K562 (cell line): ENCODE data around the gene SPON2. TPM values are rescaled to one million over a fixed set of nuclear protein-coding genes. Genes with fewer than 3 reads are reported as not detected.

Experiments
- ATAC-seq: fragments of 200-7000 bp; cut with Tn5 transposase; 3 replicates; pipeline ENCODE4 v1.9.1; 2020; ENCODE audit warnings: moderate library complexity
- BruUV-seq: library from RNA; stranded (reverse); fragments of 400-500 nt; replicated peaks from 2 replicates; lab custom pipeline; 2021; lab: Mats Ljungman, UMichigan
- CTCF ChIA-PET: fragments of 300-600 bp; formaldehyde crosslinking; extraction: SDS; loops from one replicate; lab custom pipeline; 2021; ENCODE audit warnings: low intra/inter-chr PET ratio; lab: Yijun Ruan, JAX
- POLR2A ChIA-PET: fragments of 300-600, 350-650 bp; sonication (Branson Sonifier 250); formaldehyde crosslinking; extraction: SDS; loops from one replicate; lab custom pipeline; 2021; ENCODE audit warnings: antibody characterized with exemption, inconsistent platforms; lab: Yijun Ruan, JAX
- DNase-seq, 4 experiments: peaks; one replicate each; pipeline versions ENCODE4 v3.0.0 to v3.0.0-alpha.2; 2011 to 2018; ENCODE audit warnings: low spot score in 3 of 4, mixed read lengths in 3 of 4; ENCODE audit errors: extremely low read depth in 1 of 4
- FAIRE-seq: peaks from 2 replicates; lab custom pipeline; 2011; peaks lifted over from hg19 to GRCh38; lab: Jason Lieb, UNC
- H2AFZ ChIP-seq: 2 replicates; pipeline ENCODE4 v1.6.0; 2011; ENCODE audit warnings: low read depth, low read length, control low read depth, inconsistent platforms
- H3K27ac ChIP-seq: fragments of 200-600 bp; 3 replicates; pipeline ENCODE4 v1.8.0; 2011; ENCODE audit warnings: low read depth, mild to moderate bottlenecking, control low read depth, inconsistent platforms, low read length, moderate library complexity, mixed read lengths; ENCODE audit errors: extremely low read depth
- H3K27me3 ChIP-seq, 2 experiments: fragments of 300-600 bp in 1 of 2; 2 replicates in 1 of 2; 3 replicates in 1 of 2; pipeline versions ENCODE4 v1.6.0 to v1.8.0; 2011; ENCODE audit warnings: inconsistent platforms in 2 of 2, low read length in 2 of 2, mild to moderate bottlenecking in 1 of 2, mixed read lengths in 1 of 2, moderate library complexity in 1 of 2; ENCODE audit not compliant: control insufficient read depth in 2 of 2, insufficient read depth in 2 of 2
- H3K36me3 ChIP-seq: fragments of 300-600 bp; 3 replicates; pipeline ENCODE4 v1.8.0; 2011; ENCODE audit warnings: mild to moderate bottlenecking, low read length, inconsistent platforms; ENCODE audit not compliant: control insufficient read depth, insufficient read depth
- H3K4me1 ChIP-seq, 2 experiments: fragments of 200-600 bp in 1 of 2; replicated peaks in 1 of 2; 2 replicates in 1 of 2; 3 replicates in 1 of 2; pipeline versions ENCODE4 v1.5.1 to v1.8.0; 2011; ENCODE audit warnings: inconsistent platforms in 2 of 2, low read length in 2 of 2, mild to moderate bottlenecking in 1 of 2, mixed read lengths in 1 of 2, moderate library complexity in 1 of 2; ENCODE audit not compliant: control insufficient read depth in 2 of 2, insufficient read depth in 2 of 2
- H3K4me2 ChIP-seq: 2 replicates; pipeline ENCODE4 v1.6.1; 2011; ENCODE audit warnings: low read length, control low read depth, inconsistent platforms, mixed read lengths; ENCODE audit not compliant: insufficient read depth
- H3K4me3 ChIP-seq: fragments of 200-600 bp; sonication (generic), shearing (Covaris generic); 2 replicates; pipeline ENCODE4 v1.5.1; 2016; ENCODE audit warnings: control low read depth, inconsistent platforms
- H3K79me2 ChIP-seq: fragments of 200-600 bp; 3 replicates; pipeline ENCODE4 v1.8.0; 2011; ENCODE audit warnings: low read length, inconsistent platforms; ENCODE audit not compliant: control insufficient read depth, insufficient read depth
- H3K9ac ChIP-seq, 2 experiments: 2 replicates each; pipeline versions ENCODE4 v1.6.0 to v1.6.1; 2011; ENCODE audit warnings: low read depth in 2 of 2, low read length in 2 of 2, control low read depth in 1 of 2, inconsistent platforms in 1 of 2, mild to moderate bottlenecking in 1 of 2, mixed read lengths in 1 of 2; ENCODE audit not compliant: insufficient read depth in 1 of 2
- H3K9me1 ChIP-seq: one replicate; pipeline ENCODE4 v1.6.0; 2011; ENCODE audit warnings: inconsistent platforms, mild to moderate bottlenecking, low read length, moderate library complexity; ENCODE audit not compliant: control insufficient read depth, insufficient read depth
- H3K9me3 ChIP-seq: replicated peaks from 2 replicates; pipeline ENCODE4 v1.5.1; 2011; ENCODE audit warnings: low read depth, low read length, inconsistent platforms; ENCODE audit not compliant: control insufficient read depth, insufficient read depth
- H4K20me1 ChIP-seq: replicated peaks from 2 replicates; pipeline ENCODE4 v1.6.1; 2011; ENCODE audit warnings: low read length, inconsistent platforms, mixed read lengths; ENCODE audit not compliant: control insufficient read depth, insufficient read depth
- ADNP ChIP-seq: fragments of 200-800 bp; sonication (Bioruptor generic); IDR thresholded peaks from 2 replicates; pipeline ENCODE4 v1.6.1; 2016; ENCODE audit warnings: missing genetic modification characterization, missing compliant biosample characterization
- FOXP4 ChIP-seq: sonication (generic); formaldehyde crosslinking; IDR thresholded peaks from 2 replicates; pipeline ENCODE4 v1.8.0; 2022; ENCODE audit warnings: mild to moderate bottlenecking, missing genetic modification reagents, borderline replicate concordance
- NONO ChIP-seq, 2 experiments: fragments of 200-400 bp in 1 of 2; fragments of 450-650 bp in 1 of 2; formaldehyde crosslinking in 1 of 2; IDR thresholded peaks; 2 replicates each; pipeline ENCODE4 v1.6.1; 2017; ENCODE audit warnings: low read depth in 2 of 2, mild to moderate bottlenecking in 2 of 2, moderate library complexity in 2 of 2, low read length in 1 of 2
- SOX6 ChIP-seq: fragments of 450-650 bp; IDR thresholded peaks from 2 replicates; pipeline ENCODE4 v1.6.1; 2014; ENCODE audit warnings: mild to moderate bottlenecking
- ZNF583 ChIP-seq: fragments of 250-450 bp; sonication (Bioruptor Pico); IDR thresholded peaks from 2 replicates; pipeline ENCODE4 v1.4.0; 2020
- ZNF586 ChIP-seq: fragments of 450-650 bp; formaldehyde crosslinking; conservative IDR thresholded peaks from 2 replicates; pipeline ENCODE4 v1.4.0; 2020; ENCODE audit warnings: mild to moderate bottlenecking, moderate library complexity
- ZNF79 ChIP-seq: fragments of 250-450 bp; sonication (Bioruptor Pico); IDR thresholded peaks from 2 replicates; pipeline ENCODE4 v1.4.0; 2020; ENCODE audit warnings: low read depth, mild to moderate bottlenecking, moderate library complexity
- WGBS: fragments of 100-300 bp; shearing (Covaris generic); methylation state at CpG from one replicate; pipeline ENCODE4 v1.1.6; 2016; ENCODE audit warnings: low coverage, mixed read lengths; ENCODE audit not compliant: insufficient coverage; ENCODE audit errors: missing lambda C conversion rate; 5-methylcytosine and 5-hydroxymethylcytosine counted together
- in situ Hi-C: fragments of 300-500 bp; cut with MboI; formaldehyde crosslinking; loops from 4 replicates; pipeline ENCODE4 v1.15.0; 2018; ENCODE audit warnings: inconsistent platforms, mixed read lengths
- intact Hi-C: fragments of 100-400 bp; cut with micrococcal nuclease; formaldehyde crosslinking; loops from 2 replicates; pipeline ENCODE4 v1.14.2; 2022
- polyA plus RNA-seq, 8 experiments: library from polyadenylated mRNA; depleted of rRNA in 4 of 8; stranded (reverse) in 5 of 8; unstranded in 3 of 8; fragments of >200 nt; fragmentation: Nextera tagmentation in 2 of 8; fragmentation: Illumina TruSeq in 1 of 8; extraction: Ambion mirVana in 2 of 8; extraction: Trizol in 1 of 8; gene quantifications; 2 replicates each; pipeline versions ENCODE4 v1.2.1 to v1.2.3, GENCODE V29; 2011 to 2014; ENCODE audit warnings: inconsistent platforms in 1 of 8, missing spikeins in 1 of 8
- total RNA-seq, 7 experiments: library from RNA; depleted of rRNA in 6 of 7; stranded (reverse); fragments of >200 nt in 6 of 7; fragmentation: Illumina TruSeq in 2 of 7; extraction: Trizol in 2 of 7; gene quantifications; 2 replicates each; pipeline versions ENCODE4 v1.2.1 to v1.2.3, GENCODE V29; 2011 to 2021; ENCODE audit warnings: low replicate concordance in 1 of 7
- TF ChIP-seq, protein P1 (sequence below): sonication (generic); IDR thresholded peaks from 2 replicates; pipeline ENCODE4 v1.6.1; 2016
- TF ChIP-seq, protein P2 (sequence below): fragments of 150-350 bp; conservative IDR thresholded peaks from 2 replicates; pipeline ENCODE4 v1.6.1; 2014; ENCODE audit warnings: low read length
- TF ChIP-seq, protein P3 (sequence below): fragments of 450-650 bp; formaldehyde crosslinking; IDR thresholded peaks from 2 replicates; pipeline ENCODE4 v1.4.0; 2022; ENCODE audit warnings: missing genetic modification characterization
- TF ChIP-seq, protein P4 (sequence below): sonication (generic); formaldehyde crosslinking; IDR thresholded peaks from 2 replicates; pipeline ENCODE4 v1.8.1; 2023; ENCODE audit warnings: mild to moderate bottlenecking, missing genetic modification reagents

The SPON2 gene
- total and polyA plus RNA-seq, 9 of the 15 experiments (the other 6 are each of a cell fraction or from before 2014, with no cell fraction given) = 0.21 to 2.2 (median 0.83) TPM

DNA sequence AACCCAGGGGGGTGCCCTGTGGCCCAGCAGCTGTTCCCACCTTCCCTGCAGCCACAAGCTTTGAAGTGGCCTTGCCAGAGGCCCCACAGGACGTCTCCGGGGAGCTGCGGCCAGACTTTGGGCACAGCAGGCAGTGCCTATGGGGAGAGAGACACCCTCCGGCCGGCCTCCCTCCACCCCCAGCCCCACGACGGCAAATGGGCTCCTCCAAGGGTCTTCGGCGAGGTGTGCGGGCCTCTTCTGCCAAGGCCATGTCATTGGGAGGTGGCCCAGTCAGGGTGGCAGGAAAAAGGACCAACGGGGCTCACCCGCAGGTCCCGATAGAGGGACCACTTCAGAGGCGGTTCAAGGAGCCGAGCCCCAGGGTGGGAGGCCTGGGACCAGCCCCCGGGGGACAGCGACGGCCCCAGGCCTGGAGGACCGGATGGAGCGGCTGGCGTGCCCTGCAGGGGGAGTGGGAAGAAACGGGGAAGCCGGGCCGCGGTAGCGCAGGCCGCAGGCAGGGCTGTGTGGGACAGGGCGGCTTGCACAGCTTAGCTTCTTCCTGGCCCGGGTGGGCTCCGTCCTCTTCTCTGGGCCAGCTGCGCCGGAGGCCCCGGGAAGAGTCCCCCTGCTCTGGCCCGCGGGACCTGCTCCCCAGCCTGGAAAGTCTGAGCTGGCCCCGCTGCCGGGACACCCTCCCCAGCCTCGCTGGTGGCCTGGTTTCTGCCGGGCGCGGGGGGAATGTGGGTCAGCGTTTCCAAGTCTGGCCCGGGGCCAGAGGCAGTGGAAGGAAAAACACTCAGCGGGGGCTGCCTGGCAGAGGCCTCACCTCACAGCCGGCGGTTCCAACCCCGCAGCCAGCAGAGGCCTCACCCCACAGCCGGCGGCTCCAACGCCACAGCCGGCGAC, 21.9 kb upstream of the SPON2 start:
- Histone ChIP-seq H3K4me1 (peaks cover 0 to 36% of the 10 kb centered on the region in 2 experiments; a peak in 3 of 5 replicates), H3K4me3 (no peak overlapping the region), H3K27ac (no peak overlapping the region), H3K4me2 (no peak overlapping the region), H2AFZ (no peak overlapping the region), H3K9me3 (no peaks in the 10 kb centered on the region), H3K79me2 (no peaks in the 10 kb centered on the region), H3K9ac (no peak overlapping the region), H3K36me3 (no peaks in the 10 kb centered on the region), H3K27me3 (peaks cover 2 to 16% of the 10 kb centered on the region in 2 experiments; a peak in 2 of 5 replicates), H4K20me1 (no peaks in the 10 kb centered on the region), H3K9me1 (no peaks in the 10 kb centered on the region)
- peak; percentile 34; the same call in 2 of the 3 replicates for ATAC-seq
- no peak for DNase-seq
- FAIRE-seq = no peak
- CTCF ChIA-PET = no interaction called here
- POLR2A ChIA-PET = interaction anchor here (0.6 to 1.4 kb wide), 3 partner anchors 11 to 262 kb away, joined by 3 to 5 read pairs (median 3); partner anchors contain the start of gene GAK
- BruUV-seq = no TSS peak
- 44% methylated on average over 33 of the region's 52 CpGs for WGBS
- intact Hi-C loops (no loop called here), in situ Hi-C loops (no loop called here)
- TF ChIP-seq ZNF586 (CRISPR knock-in tag) (no peak), SOX6 (no peak), ZNF79 (CRISPR knock-in tag) (no peak), ZNF583 (CRISPR knock-in tag) (no peak), NONO (IDR thresholded peaks at IDR 0.05; ENCODE audit: low read depth in 2 of 2, low read length in 1 of 2) (no peak), ADNP (tag) (no peak), FOXP4 (CRISPR knock-in tag) (no peak)
- TF ChIP-seq, protein P1, sequence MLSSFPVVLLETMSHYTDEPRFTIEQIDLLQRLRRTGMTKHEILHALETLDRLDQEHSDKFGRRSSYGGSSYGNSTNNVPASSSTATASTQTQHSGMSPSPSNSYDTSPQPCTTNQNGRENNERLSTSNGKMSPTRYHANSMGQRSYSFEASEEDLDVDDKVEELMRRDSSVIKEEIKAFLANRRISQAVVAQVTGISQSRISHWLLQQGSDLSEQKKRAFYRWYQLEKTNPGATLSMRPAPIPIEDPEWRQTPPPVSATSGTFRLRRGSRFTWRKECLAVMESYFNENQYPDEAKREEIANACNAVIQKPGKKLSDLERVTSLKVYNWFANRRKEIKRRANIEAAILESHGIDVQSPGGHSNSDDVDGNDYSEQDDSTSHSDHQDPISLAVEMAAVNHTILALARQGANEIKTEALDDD = no peak
- TF ChIP-seq, protein P2, sequence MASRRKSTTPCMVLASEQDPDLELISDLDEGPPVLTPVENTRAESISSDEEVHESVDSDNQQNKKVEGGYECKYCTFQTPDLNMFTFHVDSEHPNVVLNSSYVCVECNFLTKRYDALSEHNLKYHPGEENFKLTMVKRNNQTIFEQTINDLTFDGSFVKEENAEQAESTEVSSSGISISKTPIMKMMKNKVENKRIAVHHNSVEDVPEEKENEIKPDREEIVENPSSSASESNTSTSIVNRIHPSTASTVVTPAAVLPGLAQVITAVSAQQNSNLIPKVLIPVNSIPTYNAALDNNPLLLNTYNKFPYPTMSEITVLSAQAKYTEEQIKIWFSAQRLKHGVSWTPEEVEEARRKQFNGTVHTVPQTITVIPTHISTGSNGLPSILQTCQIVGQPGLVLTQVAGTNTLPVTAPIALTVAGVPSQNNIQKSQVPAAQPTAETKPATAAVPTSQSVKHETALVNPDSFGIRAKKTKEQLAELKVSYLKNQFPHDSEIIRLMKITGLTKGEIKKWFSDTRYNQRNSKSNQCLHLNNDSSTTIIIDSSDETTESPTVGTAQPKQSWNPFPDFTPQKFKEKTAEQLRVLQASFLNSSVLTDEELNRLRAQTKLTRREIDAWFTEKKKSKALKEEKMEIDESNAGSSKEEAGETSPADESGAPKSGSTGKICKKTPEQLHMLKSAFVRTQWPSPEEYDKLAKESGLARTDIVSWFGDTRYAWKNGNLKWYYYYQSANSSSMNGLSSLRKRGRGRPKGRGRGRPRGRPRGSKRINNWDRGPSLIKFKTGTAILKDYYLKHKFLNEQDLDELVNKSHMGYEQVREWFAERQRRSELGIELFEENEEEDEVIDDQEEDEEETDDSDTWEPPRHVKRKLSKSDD = no peak
- TF ChIP-seq, protein P3, sequence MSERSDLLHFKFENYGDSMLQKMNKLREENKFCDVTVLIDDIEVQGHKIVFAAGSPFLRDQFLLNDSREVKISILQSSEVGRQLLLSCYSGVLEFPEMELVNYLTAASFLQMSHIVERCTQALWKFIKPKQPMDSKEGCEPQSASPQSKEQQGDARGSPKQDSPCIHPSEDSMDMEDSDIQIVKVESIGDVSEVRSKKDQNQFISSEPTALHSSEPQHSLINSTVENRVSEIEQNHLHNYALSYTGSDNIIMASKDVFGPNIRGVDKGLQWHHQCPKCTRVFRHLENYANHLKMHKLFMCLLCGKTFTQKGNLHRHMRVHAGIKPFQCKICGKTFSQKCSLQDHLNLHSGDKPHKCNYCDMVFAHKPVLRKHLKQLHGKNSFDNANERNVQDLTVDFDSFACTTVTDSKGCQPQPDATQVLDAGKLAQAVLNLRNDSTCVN (CRISPR knock-in tag) = no peak
- TF ChIP-seq, protein P4, sequence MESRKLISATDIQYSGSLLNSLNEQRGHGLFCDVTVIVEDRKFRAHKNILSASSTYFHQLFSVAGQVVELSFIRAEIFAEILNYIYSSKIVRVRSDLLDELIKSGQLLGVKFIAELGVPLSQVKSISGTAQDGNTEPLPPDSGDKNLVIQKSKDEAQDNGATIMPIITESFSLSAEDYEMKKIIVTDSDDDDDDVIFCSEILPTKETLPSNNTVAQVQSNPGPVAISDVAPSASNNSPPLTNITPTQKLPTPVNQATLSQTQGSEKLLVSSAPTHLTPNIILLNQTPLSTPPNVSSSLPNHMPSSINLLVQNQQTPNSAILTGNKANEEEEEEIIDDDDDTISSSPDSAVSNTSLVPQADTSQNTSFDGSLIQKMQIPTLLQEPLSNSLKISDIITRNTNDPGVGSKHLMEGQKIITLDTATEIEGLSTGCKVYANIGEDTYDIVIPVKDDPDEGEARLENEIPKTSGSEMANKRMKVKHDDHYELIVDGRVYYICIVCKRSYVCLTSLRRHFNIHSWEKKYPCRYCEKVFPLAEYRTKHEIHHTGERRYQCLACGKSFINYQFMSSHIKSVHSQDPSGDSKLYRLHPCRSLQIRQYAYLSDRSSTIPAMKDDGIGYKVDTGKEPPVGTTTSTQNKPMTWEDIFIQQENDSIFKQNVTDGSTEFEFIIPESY (CRISPR knock-in tag) = peak; percentile 72
